Endodermal cell (in vitro differentiated cells): Measurements from ENCODE around the gene CTTN. TPM values are rescaled to one million over a fixed set of nuclear protein-coding genes. Genes with fewer than 3 reads are reported as not detected.

Experiments used
- DNase-seq: peaks from one replicate; pipeline ENCODE4 v3.0.0-alpha.2; 2017
- H3K27ac ChIP-seq: 2 replicates; pipeline ENCODE4 v1.5.1; 2013; ENCODE audit warnings: mild to moderate bottlenecking, low read depth, low read length, moderate library complexity
- H3K27me3 ChIP-seq: 2 replicates; pipeline ENCODE4 v1.6.1; 2013; ENCODE audit warnings: mild to moderate bottlenecking, low read length, moderate library complexity; ENCODE audit not compliant: insufficient read depth, control insufficient read depth, poor library complexity, severe bottlenecking
- H3K36me3 ChIP-seq: 2 replicates; pipeline ENCODE4 v1.7.0; 2013; ENCODE audit warnings: mild to moderate bottlenecking, low read length, moderate library complexity; ENCODE audit not compliant: control insufficient read depth, insufficient read depth
- H3K4me1 ChIP-seq: one replicate; pipeline ENCODE4 v1.7.0; 2013; ENCODE audit warnings: low read length; ENCODE audit not compliant: control insufficient read depth, insufficient read depth
- H3K4me3 ChIP-seq: 2 replicates; pipeline ENCODE4 v1.5.1; 2013; ENCODE audit warnings: mild to moderate bottlenecking, low read length, moderate library complexity
- H3K9ac ChIP-seq: 2 replicates; pipeline ENCODE4 v1.6.1; 2013; ENCODE audit warnings: mild to moderate bottlenecking, low read length, moderate library complexity; ENCODE audit not compliant: poor library complexity, severe bottlenecking; ENCODE audit errors: extremely low read depth
- H3K9me3 ChIP-seq: 2 replicates; pipeline ENCODE4 v1.6.1; 2013; ENCODE audit warnings: mild to moderate bottlenecking, low read length, moderate library complexity; ENCODE audit not compliant: control insufficient read depth
- H3K27ac Mint-ChIP-seq: 2 replicates; pipeline ENCODE4 v1.8.0; 2020; ENCODE audit warnings: mixed read lengths
- H3K27me3 Mint-ChIP-seq: 2 replicates; pipeline ENCODE4 v1.8.0; 2021; ENCODE audit warnings: mild to moderate bottlenecking, mixed read lengths; ENCODE audit not compliant: insufficient read depth
- H3K36me3 Mint-ChIP-seq: 2 replicates; pipeline ENCODE4 v1.8.0; 2020; ENCODE audit warnings: low read depth, mixed read lengths
- H3K4me1 Mint-ChIP-seq: 2 replicates; pipeline ENCODE4 v1.8.0; 2020; ENCODE audit warnings: mixed read lengths
- H3K4me3 Mint-ChIP-seq: 2 replicates; pipeline ENCODE4 v1.8.0; 2020; ENCODE audit warnings: mild to moderate bottlenecking, moderate library complexity, mixed read lengths
- H3K9me3 Mint-ChIP-seq: 2 replicates; pipeline ENCODE4 v1.8.0; 2020; ENCODE audit warnings: mild to moderate bottlenecking, mixed read lengths
- WGBS, 2 experiments: methylation state at CpG; one replicate each; pipeline versions ENCODE4 v1.1.5 to v1.1.7; 2013; ENCODE audit warnings: missing lambda C conversion rate in 2 of 2, mixed read lengths in 1 of 2; ENCODE audit not compliant: insufficient coverage in 1 of 2, insufficient read length in 1 of 2; 5-methylcytosine and 5-hydroxymethylcytosine counted together
- total RNA-seq, 2 donors: library from RNA; stranded (reverse); fragmentation: NEBNext Ultra II Directional in 1 of 2; extraction: Animal tissue kit (Norgen Biotek cat#: 25700) in 1 of 2; gene quantifications; 2 replicates in 1 of 2; 3 replicates in 1 of 2; pipeline ENCODE4 v1.2.1, GENCODE V29; 2021
- TF ChIP-seq, protein P1 (sequence below): fragments of 200-600 bp; sonication (generic); conservative IDR thresholded peaks from 2 replicates; pipeline ENCODE4 v1.5.0; 2021; ENCODE audit warnings: antibody characterized with exemption, mild to moderate bottlenecking

CTTN gene
- total RNA-seq, 2 donors from 2014 or later, result 282 to 283 TPM

DNA sequence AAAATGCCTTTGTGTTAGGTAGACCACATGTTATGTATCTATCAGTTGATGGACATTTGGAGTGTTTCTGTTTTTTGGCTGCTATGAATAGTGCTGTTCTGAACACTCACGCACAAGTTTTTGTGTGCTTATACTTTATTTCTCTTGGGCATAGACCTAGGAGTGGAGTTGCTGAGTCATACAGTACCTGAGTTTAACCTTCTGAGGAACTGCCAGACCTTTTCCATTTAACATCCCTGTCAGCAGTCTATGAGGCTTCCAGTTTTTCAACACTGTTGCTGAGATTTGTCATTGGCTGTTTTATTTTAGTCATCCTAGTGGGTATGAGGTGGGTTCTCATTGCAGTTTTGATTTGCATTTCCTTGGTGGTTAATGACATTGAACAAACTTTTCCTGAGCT is 4.4 kb downstream of the CTTN start:
- H3K9me3 ChIP-seq, result no peaks in the 10 kb centered on the region
- Mint-ChIP-seq H3K4me1 (peaks cover 12% of the 10 kb centered on the region), H3K36me3 (peaks cover 41% of the 10 kb centered on the region), H3K27me3 (no peaks in the 10 kb centered on the region), H3K27ac (no peak overlapping the region), H3K9me3 (no peaks in the 10 kb centered on the region), H3K4me3 (no peak overlapping the region)
- 29 to 56% methylated on average over 1 of the region's 1 CpG for WGBS, 2 experiments
- H3K27ac ChIP-seq, result no peak overlapping the region
- no peak for DNase-seq
- H3K4me3 ChIP-seq, result no peak overlapping the region
- H3K9ac ChIP-seq, result no peak overlapping the region
- TF ChIP-seq, protein P1, sequence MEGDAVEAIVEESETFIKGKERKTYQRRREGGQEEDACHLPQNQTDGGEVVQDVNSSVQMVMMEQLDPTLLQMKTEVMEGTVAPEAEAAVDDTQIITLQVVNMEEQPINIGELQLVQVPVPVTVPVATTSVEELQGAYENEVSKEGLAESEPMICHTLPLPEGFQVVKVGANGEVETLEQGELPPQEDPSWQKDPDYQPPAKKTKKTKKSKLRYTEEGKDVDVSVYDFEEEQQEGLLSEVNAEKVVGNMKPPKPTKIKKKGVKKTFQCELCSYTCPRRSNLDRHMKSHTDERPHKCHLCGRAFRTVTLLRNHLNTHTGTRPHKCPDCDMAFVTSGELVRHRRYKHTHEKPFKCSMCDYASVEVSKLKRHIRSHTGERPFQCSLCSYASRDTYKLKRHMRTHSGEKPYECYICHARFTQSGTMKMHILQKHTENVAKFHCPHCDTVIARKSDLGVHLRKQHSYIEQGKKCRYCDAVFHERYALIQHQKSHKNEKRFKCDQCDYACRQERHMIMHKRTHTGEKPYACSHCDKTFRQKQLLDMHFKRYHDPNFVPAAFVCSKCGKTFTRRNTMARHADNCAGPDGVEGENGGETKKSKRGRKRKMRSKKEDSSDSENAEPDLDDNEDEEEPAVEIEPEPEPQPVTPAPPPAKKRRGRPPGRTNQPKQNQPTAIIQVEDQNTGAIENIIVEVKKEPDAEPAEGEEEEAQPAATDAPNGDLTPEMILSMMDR, result no peak
- no peaks in the 10 kb centered on the region for H3K27me3 ChIP-seq
- no peaks in the 10 kb centered on the region for H3K4me1 ChIP-seq
- peaks cover 62% of the 10 kb centered on the region for H3K36me3 ChIP-seq

DNA sequence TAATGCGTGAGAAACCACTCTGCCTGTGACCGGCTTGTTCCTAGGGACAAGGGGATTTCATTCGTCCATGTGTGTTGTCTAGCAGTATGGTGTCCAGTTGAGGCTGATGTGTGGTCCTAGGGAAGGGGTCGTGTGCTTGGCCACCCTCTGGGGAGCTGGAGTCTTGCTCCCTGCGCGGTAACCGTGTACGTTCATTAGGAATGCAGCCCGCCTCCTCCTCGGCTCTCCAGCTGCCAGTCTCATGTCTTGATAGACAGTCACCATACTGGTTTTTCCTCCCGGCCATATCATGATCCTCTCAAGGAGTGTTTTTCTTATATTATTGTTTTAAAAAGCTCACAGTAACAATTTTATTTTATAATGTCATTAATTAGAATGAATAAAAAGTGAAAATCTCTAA is 5.9 kb downstream of the CTTN start:
- Histone ChIP-seq H3K4me3 (no peak overlapping the region), H3K27me3 (no peaks in the 10 kb centered on the region), H3K9me3 (no peaks in the 10 kb centered on the region), H3K27ac (no peak overlapping the region), H3K9ac (no peak overlapping the region), H3K36me3 (peaks cover 78% of the 10 kb centered on the region), H3K4me1 (no peaks in the 10 kb centered on the region)
- no peaks in the 10 kb centered on the region for H3K9me3 Mint-ChIP-seq
- DNase-seq, result no peak
- no peaks in the 10 kb centered on the region for H3K27me3 Mint-ChIP-seq
- WGBS, 2 experiments, result 89 to 95% methylated on average over 5 to 10 of the region's 11 CpGs
- H3K4me3 Mint-ChIP-seq, result no peak overlapping the region
- peaks cover 52% of the 10 kb centered on the region for H3K36me3 Mint-ChIP-seq
- no peak overlapping the region for H3K27ac Mint-ChIP-seq
- TF ChIP-seq, protein P1, result no peak
- peaks cover 9% of the 10 kb centered on the region for H3K4me1 Mint-ChIP-seq

- no peaks in the 10 kb centered on the region for H3K9me3 Mint-ChIP-seq
- no peak overlapping the region for H3K9ac ChIP-seq
- peaks cover 84% of the 10 kb centered on the region for H3K36me3 ChIP-seq
- no peaks in the 10 kb centered on the region for H3K4me1 ChIP-seq
- H3K4me3 Mint-ChIP-seq, result no peak overlapping the region
- TF ChIP-seq, protein P1, result no peak
- H3K27ac ChIP-seq, result no peak overlapping the region
- H3K4me3 ChIP-seq, result no peak overlapping the region
- no peak overlapping the region for H3K27ac Mint-ChIP-seq
- H3K9me3 ChIP-seq, result no peaks in the 10 kb centered on the region
- H3K27me3 ChIP-seq, result no peaks in the 10 kb centered on the region
- peaks cover 3% of the 10 kb centered on the region for H3K4me1 Mint-ChIP-seq
- peaks cover 62% of the 10 kb centered on the region for H3K36me3 Mint-ChIP-seq
- H3K27me3 Mint-ChIP-seq, result no peaks in the 10 kb centered on the region
- WGBS, 2 experiments, result 96% methylated on average over 18 to 20 of the region's 20 CpGs
- DNase-seq, result no peak
These were observed 7.5 kb downstream of the CTTN start for GRCh38 chr11:70405679-70406395.
